Activated CD8-positive, alpha-beta memory T cell treated with anti-CD3 and anti-CD28 coated beads, Interleukin-2, amount 50 U/mL, for 1 hour (primary cell): ENCODE measurements around the gene DPP6.

Source experiments
- DNase-seq: peaks from one replicate; pipeline ENCODE4 v3.0.0-alpha.2; 2020; ENCODE audit errors: extremely low read depth

DPP6 gene

GRCh38 chr7:154532771-154533170 lies 480.6 kb downstream of the DPP6 start:
- DNase-seq, result no peak

GRCh38 chr7:154540596-154540995 lies 488.4 kb downstream of the DPP6 start:
- no peak for DNase-seq

- no peak for DNase-seq
These were observed 489.4 kb downstream of the DPP6 start for GRCh38 chr7:154541606-154542005.

- DNase-seq, result no peak
These were observed 494.9 kb downstream of the DPP6 start for GRCh38 chr7:154546946-154547587.

GRCh38 chr7:154553711-154554265 lies 501.6 kb downstream of the DPP6 start:
- no peak for DNase-seq

- DNase-seq, result no peak
These were observed 507.3 kb downstream of the DPP6 start for GRCh38 chr7:154559454-154559853.

GRCh38 chr7:154564676-154565075 lies 512.5 kb downstream of the DPP6 start:
- DNase-seq, result no peak

GRCh38 chr7:154566877-154567276 lies 514.7 kb downstream of the DPP6 start:
- DNase-seq, result no peak

- DNase-seq, result no peak
These were observed 516.1 kb downstream of the DPP6 start for GRCh38 chr7:154568346-154568745.

GRCh38 chr7:154569916-154570315 lies 517.7 kb downstream of the DPP6 start:
- no peak for DNase-seq

GRCh38 chr7:154571772-154572171 lies 519.6 kb downstream of the DPP6 start:
- DNase-seq, result no peak

- no peak for DNase-seq
These were observed 522.0 kb downstream of the DPP6 start for GRCh38 chr7:154574235-154574634.

- DNase-seq, result no peak
These were observed 523.3 kb downstream of the DPP6 start for GRCh38 chr7:154575497-154575896.

- DNase-seq, result no peak
These were observed 524.4 kb downstream of the DPP6 start for GRCh38 chr7:154576604-154577003.

- DNase-seq, result no peak
These were observed 525.1 kb downstream of the DPP6 start for GRCh38 chr7:154577141-154577873.

- no peak for DNase-seq
These were observed 526.1 kb downstream of the DPP6 start for GRCh38 chr7:154578336-154578735.

GRCh38 chr7:154579711-154580110 lies 527.5 kb downstream of the DPP6 start:
- no peak for DNase-seq

- DNase-seq, result no peak
These were observed 529.2 kb downstream of the DPP6 start for GRCh38 chr7:154581251-154581890.

- DNase-seq, result no peak
These were observed 531.3 kb downstream of the DPP6 start for GRCh38 chr7:154583454-154583853.

GRCh38 chr7:154584352-154585252 lies 532.4 kb downstream of the DPP6 start:
- DNase-seq, result no peak

GRCh38 chr7:154587792-154588191 lies 535.6 kb downstream of the DPP6 start:
- no peak for DNase-seq

GRCh38 chr7:154591544-154591943 lies 539.3 kb downstream of the DPP6 start:
- DNase-seq, result no peak
